ENCODE measurements around the gene C4BPA.

The C4BPA gene

DNA sequence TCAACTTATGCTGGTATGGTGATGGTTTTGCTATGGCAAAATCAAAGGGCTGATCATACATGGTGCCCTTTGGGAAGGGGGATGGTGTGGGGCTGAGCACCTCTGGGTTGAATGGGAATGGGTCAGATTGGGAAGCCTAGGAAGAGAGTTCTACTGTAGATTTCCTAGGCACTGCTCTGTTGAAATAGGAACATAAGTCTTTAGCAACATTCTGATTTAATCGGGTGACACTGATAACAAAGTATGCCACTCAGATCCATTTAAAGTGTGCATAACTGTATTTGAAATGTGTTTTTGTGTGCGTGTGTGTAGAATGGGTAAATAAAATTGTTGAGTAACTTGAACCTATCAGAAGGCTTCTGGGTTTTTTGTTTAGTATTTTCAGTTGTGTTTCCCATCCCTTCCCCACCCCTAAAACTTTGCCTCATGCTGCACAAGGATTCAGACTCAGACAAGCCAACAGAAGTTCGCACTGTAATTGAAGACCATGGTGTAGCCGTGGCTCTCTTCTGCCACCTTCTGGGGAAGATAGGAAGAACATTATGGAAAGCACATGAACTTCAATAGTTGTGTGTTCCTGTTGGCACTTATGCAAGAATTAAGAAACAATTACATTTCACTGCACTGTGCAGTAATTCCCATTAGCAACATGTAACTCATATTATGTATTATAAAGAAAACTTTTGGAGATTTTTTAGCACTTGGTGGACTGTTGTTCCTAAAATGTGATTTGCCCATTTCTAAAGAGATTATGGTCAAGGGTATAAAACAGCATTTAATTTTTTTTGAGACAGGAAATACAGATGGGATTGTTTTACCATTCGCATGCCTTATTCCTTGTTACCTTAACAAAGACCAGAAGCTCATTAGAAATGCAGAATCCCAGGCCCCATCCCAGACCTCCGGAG, 26.3 kb upstream of the C4BPA start:
- DNase-seq (ENCODE audit: low spot score) = peak; percentile 66

GRCh38 chr1:207078578-207079132, 25.4 kb upstream of the C4BPA start:
- DNase-seq (ENCODE audit: low spot score) = no peak

GRCh38 chr1:207079706-207080241, 24.3 kb upstream of the C4BPA start:
- DNase-seq (ENCODE audit: low spot score) = no peak

DNA sequence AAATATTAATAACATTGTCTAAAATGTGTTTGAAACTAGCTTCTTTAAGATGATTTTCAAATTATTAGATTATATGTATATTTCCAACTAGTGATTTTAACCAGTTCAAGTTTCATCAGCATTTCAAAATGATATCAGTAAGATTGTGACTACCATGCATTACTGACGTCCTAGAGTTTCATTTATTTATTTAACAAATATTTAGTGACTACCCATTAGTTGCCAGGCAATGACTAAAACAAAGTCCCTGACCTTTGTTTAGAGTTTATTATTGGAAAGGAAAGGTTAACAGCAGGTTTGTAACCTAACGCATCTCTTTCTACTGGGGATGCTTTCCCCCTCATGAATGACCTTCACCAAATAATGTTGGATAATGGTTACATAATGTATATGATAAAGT, 22.9 kb upstream of the C4BPA start:
- DNase-seq (ENCODE audit: low spot score) = no peak

GRCh38 chr1:207081806-207082205, 22.2 kb upstream of the C4BPA start:
- DNase-seq (ENCODE audit: low spot score) = no peak

GRCh38 chr1:207084232-207084631, 19.8 kb upstream of the C4BPA start:
- no peak for DNase-seq (ENCODE audit: low spot score)

DNA sequence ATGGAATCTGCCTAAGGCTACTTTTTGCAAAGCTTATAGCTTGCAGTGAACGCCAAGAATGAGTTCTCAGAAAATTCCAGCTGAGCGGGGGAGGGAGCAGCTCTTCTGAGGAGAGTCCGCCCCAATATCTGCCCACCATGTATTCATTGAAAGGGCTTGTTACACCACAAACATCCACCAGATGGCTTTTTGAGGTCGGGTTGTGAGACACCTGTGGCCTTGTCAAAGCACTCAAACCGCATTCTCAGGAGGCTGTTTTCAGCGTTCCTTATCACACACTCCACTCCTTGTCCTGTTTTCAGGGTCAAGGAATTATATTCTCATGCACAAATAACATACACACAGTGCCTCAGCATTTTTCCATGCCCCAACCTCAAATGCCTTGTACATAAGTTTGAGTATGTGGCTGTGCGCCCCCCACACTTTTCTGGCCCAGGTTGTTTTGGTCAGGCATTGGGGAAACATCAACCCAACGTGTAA, 19.3 kb upstream of the C4BPA start:
- DNase-seq (ENCODE audit: low spot score) = peak; percentile 20

- DNase-seq (ENCODE audit: low spot score) = no peak
Observed at GRCh38 chr1:207085887-207086286, 18.1 kb upstream of the C4BPA start.

- no peak for DNase-seq (ENCODE audit: low spot score)
Observed at GRCh38 chr1:207088161-207088560, 15.9 kb upstream of the C4BPA start.

- DNase-seq (ENCODE audit: low spot score) = no peak
Observed at GRCh38 chr1:207088701-207089626, 15.1 kb upstream of the C4BPA start, which contains the start of gene C4BPB. Gene C4BPB (plus strand): TSS chr1:207088860. CDS start chr1:207089532, 672 bp downstream.

GRCh38 chr1:207089627-207090355, 14.2 kb upstream of the C4BPA start:
- DNase-seq (ENCODE audit: low spot score) = no peak

DNA sequence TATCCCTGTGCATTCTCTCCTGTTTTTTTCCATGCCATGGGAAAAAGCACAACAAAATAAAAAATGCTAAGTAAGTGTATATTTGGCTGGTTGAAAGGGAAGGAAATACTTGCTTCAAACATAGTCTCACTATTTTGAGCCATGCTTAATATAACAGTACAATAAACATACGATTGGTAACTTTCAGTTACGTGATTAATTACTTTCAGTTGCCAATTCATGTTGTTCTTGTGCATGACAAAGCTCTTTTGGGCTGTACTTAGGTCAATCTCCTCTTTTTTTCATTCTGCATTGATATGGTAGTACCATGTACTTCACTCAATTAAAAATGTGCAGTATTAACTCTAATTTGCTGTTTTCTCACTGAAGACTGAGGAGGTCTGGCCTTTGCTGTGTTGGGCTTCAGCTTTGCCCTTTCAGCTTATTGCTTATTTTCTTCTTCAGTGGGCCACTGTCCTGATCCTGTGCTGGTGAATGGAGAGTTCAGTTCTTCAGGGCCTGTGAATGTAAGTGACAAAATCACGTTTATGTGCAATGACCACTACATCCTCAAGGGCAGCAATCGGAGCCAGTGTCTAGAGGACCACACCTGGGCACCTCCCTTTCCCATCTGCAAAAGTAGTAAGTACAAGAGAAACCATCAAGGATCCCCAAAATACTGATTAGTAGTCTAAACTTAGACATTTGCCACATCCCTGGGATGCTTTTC, 12.7 kb upstream of the C4BPA start:
- no peak for DNase-seq (ENCODE audit: low spot score)

- no peak for DNase-seq (ENCODE audit: low spot score)
Observed at GRCh38 chr1:207093944-207094343, 10.1 kb upstream of the C4BPA start.

GRCh38 chr1:207097871-207098324, 6.1 kb upstream of the C4BPA start:
- DNase-seq (ENCODE audit: low spot score) = no peak

- DNase-seq (ENCODE audit: low spot score) = no peak
Observed at GRCh38 chr1:207101720-207102119, 2.3 kb upstream of the C4BPA start.

DNA sequence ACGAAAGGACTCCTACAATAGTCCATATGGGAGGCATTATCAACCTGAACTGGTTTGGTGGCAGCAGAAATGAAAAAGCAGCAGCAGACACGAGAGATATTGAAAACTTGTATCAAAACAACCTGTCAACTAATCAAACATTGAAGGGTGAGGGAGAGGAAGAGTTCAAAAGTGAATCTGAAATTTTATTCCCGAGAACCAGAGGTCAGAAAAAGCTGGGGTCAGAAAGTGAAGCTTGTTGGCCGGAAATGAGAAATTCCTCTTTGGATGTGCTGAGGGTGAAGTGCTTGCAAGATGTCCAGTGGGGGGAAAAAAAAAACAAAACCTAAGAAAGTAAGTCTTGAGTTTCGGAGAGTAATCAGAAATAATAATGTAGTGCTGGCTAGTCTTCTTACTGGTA, 1.9 kb upstream of the C4BPA start:
- no peak for DNase-seq (ENCODE audit: low spot score)

DNA sequence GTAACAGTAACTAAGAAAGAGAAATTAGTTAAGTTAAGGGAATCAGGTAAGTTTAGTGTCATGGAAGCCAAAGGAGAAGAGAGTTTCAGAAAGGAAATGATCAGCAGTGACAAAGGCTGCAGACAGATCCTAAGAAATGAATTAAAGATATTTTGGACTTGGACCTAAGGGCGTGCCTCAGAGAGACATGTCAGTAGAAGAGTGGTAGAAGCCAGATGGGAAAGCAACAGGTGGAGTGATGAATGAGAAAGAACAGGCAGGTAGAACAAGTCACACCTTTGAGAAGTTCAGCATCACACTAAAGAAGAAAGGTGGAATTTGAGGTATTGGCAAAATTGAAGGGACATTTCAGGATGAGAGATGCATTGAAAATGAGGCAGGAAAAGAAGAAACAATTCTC, 1.4 kb upstream of the C4BPA start:
- DNase-seq (ENCODE audit: low spot score) = no peak

GRCh38 chr1:207109004-207109403, 5.0 kb downstream of the C4BPA start:
- DNase-seq (ENCODE audit: low spot score) = no peak

GRCh38 chr1:207112616-207113296, 8.7 kb downstream of the C4BPA start:
- DNase-seq (ENCODE audit: low spot score) = no peak

DNA sequence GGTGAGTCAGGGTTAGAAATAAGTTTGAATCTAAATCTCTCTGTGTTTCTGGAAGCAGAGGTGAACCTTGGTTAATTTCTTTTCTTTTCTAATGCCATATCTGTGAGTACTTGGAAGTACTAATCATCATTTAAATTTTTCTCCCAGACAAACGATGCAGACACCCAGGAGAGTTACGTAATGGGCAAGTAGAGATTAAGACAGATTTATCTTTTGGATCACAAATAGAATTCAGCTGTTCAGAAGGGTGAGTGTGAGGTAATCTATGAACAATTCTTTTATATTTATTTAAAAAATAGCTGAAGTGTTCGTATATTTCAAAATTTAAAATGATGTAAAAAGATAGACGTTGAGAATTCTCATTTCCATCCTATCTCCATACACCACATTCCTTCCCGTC, 11.2 kb downstream of the C4BPA start:
- no peak for DNase-seq (ENCODE audit: low spot score)
